HepG2 (cell line): ENCODE data around the gene TARS3. TPM values are rescaled to one million over a fixed set of nuclear protein-coding genes. Genes with fewer than 3 reads are reported as not detected.

Experiments
- EHMT2 ChIP-seq: fragments of 200-600 bp; sonication (generic); IDR thresholded peaks from 2 replicates; pipeline ENCODE4 v1.7.0; 2017; ENCODE audit warnings: antibody characterized with exemption, low read depth, low read length, borderline replicate concordance
- HES4 ChIP-seq: sonication (generic); formaldehyde crosslinking; IDR thresholded peaks from 2 replicates; pipeline ENCODE4 v1.9.0; 2021; ENCODE audit warnings: mild to moderate bottlenecking, missing genetic modification reagents, borderline replicate concordance
- KAT2B ChIP-seq: fragments of 150-350 bp; IDR thresholded peaks from 2 replicates; pipeline ENCODE4 v1.6.1; 2014; ENCODE audit warnings: low read depth, low read length, borderline replicate concordance
- MTA3 ChIP-seq: sonication (generic); formaldehyde crosslinking; IDR thresholded peaks from 2 replicates; pipeline ENCODE4 v1.4.0; 2020; ENCODE audit warnings: missing genetic modification reagents
- PITX1 ChIP-seq: sonication (generic); formaldehyde crosslinking; IDR thresholded peaks from 2 replicates; pipeline ENCODE4 v1.5.1; 2020; ENCODE audit warnings: mild to moderate bottlenecking, missing genetic modification reagents
- RFX5 ChIP-seq: IDR thresholded peaks from 2 replicates; pipeline ENCODE4 v1.6.1; 2011; ENCODE audit warnings: low read depth, low read length, improper control_type of control experiment
- SIX1 ChIP-seq: sonication (generic); formaldehyde crosslinking; IDR thresholded peaks from 2 replicates; pipeline ENCODE4 v1.4.0; 2020; ENCODE audit warnings: missing genetic modification reagents, borderline replicate concordance
- TBL1XR1 ChIP-seq: fragments of 150-350 bp; IDR thresholded peaks from 2 replicates; pipeline ENCODE4 v1.6.1; 2014; ENCODE audit warnings: borderline replicate concordance, low read length; ENCODE audit not compliant: partially characterized antibody
- TP53 ChIP-seq: sonication (generic); formaldehyde crosslinking; conservative IDR thresholded peaks from 2 replicates; pipeline ENCODE4 v1.4.0; 2020; ENCODE audit warnings: missing genetic modification reagents
- ZNF615 ChIP-seq: sonication (generic); formaldehyde crosslinking; IDR thresholded peaks from 2 replicates; pipeline ENCODE4 v1.5.0; 2020; ENCODE audit warnings: mild to moderate bottlenecking, missing genetic modification reagents, borderline replicate concordance
- polyA plus RNA-seq, 8 experiments: library from polyadenylated mRNA; depleted of rRNA in 3 of 8; stranded (reverse) in 7 of 8; unstranded in 1 of 8; fragments of >200 nt; fragmentation: Illumina TruSeq in 4 of 8; extraction: Trizol in 4 of 8; gene quantifications; 2 replicates each; pipeline versions ENCODE4 v1.2.1 to v1.2.3, GENCODE V29; 2011 to 2016; ENCODE audit warnings: low read depth in 4 of 8, missing spikeins in 1 of 8, mixed read lengths in 1 of 8; ENCODE audit not compliant: insufficient read depth in 1 of 8
- total RNA-seq, 5 experiments: library from RNA; depleted of rRNA; stranded (reverse); fragments of >200 nt; fragmentation: Illumina TruSeq; extraction: Trizol; gene quantifications; 2 replicates each; pipeline ENCODE4 v1.2.3, GENCODE V29; 2016; ENCODE audit warnings: low read depth in 1 of 5
- TF ChIP-seq, protein P1 (sequence below): sonication (generic); formaldehyde crosslinking; IDR thresholded peaks from 2 replicates; pipeline ENCODE4 v1.5.1; 2020; ENCODE audit warnings: mild to moderate bottlenecking, missing genetic modification reagents, borderline replicate concordance
- TF ChIP-seq, protein P2 (sequence below): sonication (generic); formaldehyde crosslinking; IDR thresholded peaks from 2 replicates; pipeline ENCODE4 v1.4.0; 2020; ENCODE audit warnings: mild to moderate bottlenecking, missing genetic modification reagents
- TF ChIP-seq, protein P3 (sequence below): sonication (generic); formaldehyde crosslinking; IDR thresholded peaks from 2 replicates; pipeline ENCODE4 v1.8.0; 2022; ENCODE audit warnings: missing genetic modification reagents, mild to moderate bottlenecking, moderate library complexity, borderline replicate concordance
- TF ChIP-seq, protein P4 (sequence below): sonication (generic); formaldehyde crosslinking; IDR thresholded peaks from 2 replicates; pipeline ENCODE4 v1.9.0; 2022; ENCODE audit warnings: low read depth, missing genetic modification reagents

Gene TARS3
- total and polyA plus RNA-seq, 2 of the 13 experiments (the other 11 are each of a cell fraction or from before 2014, with no cell fraction given), result 4.1 to 11.7 TPM

DNA sequence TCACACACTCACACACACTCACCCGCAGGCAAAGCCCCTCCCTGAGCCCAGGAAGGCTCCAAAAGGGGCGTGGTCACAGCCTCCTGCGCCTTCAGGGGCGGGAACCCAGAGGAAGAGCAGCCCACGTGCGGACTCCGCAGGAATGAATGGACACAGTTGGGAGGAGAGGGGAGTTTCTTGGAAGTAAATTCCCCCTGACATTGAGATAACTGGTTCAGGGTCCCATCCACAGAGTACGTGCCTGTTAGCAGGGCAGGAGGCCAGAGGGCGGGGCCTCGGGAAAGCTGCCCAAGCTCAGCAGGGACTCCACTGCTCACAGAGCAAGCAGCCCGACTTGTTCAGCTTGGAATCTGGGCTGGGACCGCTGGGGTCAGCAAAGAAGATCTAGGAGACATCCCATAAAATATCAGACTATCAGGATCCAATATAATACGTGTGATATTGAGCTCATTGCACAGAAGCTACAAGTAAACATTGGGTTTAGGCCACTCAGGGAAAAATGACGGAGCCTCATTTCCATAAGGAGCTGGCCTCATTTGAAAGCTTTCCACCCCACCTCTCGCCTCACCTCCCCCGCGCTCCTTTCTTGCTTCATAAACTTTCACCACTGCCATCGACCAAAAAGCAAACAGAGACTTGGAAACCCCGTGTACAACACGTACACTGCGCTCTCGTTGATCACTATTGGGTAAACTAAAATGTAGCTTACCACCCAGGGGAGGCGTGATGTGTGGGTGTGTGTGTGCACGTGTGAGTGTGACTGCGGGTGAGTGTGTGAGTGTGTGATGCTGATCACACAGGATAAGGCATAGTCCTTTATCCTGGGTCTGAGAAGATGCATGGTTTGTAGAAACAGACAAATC is 108.1 kb downstream of the TARS3 start (continued):
- TF ChIP-seq, protein P1, sequence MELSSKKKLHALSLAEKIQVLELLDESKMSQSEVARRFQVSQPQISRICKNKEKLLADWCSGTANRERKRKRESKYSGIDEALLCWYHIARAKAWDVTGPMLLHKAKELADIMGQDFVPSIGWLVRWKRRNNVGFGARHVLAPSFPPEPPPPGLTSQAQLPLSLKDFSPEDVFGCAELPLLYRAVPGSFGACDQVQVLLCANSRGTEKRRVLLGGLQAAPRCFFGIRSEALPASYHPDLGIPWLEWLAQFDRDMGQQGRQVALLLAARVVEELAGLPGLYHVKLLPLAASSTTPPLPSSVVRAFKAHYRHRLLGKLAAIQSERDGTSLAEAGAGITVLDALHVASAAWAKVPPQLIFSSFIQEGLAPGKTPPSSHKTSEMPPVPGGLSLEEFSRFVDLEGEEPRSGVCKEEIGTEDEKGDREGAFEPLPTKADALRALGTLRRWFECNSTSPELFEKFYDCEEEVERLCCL, result no peak; the same call in 1 of the 2 replicates
- TF ChIP-seq RFX5 (no peak), SIX1 (CRISPR knock-in tag) (no peak), PITX1 (CRISPR knock-in tag) (no peak; the same call in none of the 2 replicates), ZNF615 (CRISPR knock-in tag) (no peak), TP53 (CRISPR knock-in tag) (no peak), HES4 (CRISPR knock-in tag) (no peak), MTA3 (no peak), EHMT2 (no peak), KAT2B (no peak), TBL1XR1 (no peak)
- TF ChIP-seq, protein P2, sequence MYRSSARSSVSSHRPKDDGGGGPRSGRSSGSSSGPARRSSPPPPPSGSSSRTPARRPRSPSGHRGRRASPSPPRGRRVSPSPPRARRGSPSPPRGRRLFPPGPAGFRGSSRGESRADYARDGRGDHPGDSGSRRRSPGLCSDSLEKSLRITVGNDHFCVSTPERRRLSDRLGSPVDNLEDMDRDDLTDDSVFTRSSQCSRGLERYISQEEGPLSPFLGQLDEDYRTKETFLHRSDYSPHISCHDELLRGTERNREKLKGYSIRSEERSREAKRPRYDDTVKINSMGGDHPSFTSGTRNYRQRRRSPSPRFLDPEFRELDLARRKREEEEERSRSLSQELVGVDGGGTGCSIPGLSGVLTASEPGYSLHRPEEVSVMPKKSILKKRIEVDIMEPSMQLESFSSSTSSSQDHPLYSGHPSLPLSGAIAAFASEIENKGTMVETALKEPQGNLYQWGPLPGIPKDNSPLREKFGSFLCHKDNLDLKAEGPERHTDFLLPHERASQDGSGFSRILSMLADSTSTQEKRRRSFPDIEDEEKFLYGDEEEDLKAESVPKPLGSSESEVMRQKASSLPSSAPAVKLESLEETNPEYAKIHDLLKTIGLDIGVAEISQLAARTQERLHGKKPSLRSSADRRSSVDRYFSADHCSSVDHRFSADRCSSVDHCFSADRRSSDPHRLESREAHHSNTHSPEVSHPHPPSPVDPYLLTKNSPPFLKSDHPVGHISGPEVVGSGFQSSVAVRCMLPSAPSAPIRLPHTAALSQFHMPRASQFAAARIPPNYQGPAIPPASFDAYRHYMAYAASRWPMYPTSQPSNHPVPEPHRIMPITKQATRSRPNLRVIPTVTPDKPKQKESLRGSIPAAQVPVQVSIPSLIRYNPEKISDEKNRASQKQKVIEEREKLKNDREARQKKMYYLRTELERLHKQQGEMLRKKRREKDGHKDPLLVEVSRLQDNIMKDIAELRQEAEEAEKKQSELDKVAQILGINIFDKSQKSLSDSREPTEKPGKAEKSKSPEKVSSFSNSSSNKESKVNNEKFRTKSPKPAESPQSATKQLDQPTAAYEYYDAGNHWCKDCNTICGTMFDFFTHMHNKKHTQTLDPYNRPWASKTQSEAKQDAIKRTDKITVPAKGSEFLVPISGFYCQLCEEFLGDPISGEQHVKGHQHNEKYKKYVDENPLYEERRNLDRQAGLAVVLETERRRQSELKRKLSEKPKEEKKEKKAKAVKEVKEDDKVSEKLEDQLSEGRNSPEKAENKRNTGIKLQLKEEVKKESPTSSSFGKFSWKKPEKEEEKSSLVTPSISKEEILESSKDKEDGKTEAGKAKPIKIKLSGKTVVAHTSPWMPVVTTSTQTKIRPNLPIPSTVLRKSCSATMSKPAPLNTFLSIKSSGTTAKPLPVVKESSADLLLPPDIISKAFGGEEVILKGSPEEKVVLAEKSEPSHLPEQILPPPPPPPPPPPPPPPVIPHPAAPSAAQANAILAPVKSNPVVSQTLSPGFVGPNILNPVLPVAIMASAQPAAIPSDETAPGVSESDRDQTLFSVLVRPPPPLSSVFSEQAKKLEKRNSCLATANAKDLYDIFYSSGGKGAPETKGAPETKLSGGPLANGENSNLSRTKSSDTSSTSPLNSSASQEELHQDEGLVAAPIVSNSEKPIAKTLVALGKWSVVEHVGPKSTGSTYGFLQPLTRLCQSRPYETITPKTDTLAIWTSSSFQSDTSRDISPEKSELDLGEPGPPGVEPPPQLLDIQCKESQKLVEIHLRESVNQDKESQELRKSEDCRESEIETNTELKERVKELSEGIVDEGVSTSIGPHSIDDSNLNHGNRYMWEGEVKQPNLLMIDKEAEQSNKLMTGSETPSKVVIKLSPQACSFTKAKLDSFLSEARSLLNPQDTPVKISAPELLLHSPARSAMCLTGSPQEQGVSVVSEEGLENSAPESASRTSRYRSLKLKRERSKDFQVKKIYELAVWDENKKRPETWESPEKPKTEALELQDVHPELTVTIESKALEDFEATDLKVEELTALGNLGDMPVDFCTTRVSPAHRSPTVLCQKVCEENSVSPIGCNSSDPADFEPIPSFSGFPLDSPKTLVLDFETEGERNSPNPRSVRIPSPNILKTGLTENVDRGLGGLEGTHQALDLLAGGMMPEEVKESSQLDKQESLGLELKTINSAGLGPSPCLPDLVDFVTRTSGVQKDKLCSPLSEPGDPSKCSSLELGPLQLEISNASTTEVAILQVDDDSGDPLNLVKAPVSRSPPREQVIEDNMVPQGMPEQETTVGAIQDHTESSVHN, result no peak
- TF ChIP-seq, protein P3, sequence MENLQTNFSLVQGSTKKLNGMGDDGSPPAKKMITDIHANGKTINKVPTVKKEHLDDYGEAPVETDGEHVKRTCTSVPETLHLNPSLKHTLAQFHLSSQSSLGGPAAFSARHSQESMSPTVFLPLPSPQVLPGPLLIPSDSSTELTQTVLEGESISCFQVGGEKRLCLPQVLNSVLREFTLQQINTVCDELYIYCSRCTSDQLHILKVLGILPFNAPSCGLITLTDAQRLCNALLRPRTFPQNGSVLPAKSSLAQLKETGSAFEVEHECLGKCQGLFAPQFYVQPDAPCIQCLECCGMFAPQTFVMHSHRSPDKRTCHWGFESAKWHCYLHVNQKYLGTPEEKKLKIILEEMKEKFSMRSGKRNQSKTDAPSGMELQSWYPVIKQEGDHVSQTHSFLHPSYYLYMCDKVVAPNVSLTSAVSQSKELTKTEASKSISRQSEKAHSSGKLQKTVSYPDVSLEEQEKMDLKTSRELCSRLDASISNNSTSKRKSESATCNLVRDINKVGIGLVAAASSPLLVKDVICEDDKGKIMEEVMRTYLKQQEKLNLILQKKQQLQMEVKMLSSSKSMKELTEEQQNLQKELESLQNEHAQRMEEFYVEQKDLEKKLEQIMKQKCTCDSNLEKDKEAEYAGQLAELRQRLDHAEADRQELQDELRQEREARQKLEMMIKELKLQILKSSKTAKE (CRISPR knock-in tag), result peak; percentile 69
- TF ChIP-seq, protein P4, sequence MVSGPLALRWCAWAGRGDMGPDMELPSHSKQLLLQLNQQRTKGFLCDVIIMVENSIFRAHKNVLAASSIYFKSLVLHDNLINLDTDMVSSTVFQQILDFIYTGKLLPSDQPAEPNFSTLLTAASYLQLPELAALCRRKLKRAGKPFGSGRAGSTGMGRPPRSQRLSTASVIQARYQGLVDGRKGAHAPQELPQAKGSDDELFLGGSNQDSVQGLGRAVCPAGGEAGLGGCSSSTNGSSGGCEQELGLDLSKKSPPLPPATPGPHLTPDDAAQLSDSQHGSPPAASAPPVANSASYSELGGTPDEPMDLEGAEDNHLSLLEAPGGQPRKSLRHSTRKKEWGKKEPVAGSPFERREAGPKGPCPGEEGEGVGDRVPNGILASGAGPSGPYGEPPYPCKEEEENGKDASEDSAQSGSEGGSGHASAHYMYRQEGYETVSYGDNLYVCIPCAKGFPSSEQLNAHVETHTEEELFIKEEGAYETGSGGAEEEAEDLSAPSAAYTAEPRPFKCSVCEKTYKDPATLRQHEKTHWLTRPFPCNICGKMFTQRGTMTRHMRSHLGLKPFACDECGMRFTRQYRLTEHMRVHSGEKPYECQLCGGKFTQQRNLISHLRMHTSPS (CRISPR knock-in tag), result no peak
